Measurements from ENCODE around the gene RNF38.

RNF38 gene

GRCh38 chr9:36289836-36290435 is 110.1 kb downstream of the RNF38 start:
- no peak for DNase-seq

DNA sequence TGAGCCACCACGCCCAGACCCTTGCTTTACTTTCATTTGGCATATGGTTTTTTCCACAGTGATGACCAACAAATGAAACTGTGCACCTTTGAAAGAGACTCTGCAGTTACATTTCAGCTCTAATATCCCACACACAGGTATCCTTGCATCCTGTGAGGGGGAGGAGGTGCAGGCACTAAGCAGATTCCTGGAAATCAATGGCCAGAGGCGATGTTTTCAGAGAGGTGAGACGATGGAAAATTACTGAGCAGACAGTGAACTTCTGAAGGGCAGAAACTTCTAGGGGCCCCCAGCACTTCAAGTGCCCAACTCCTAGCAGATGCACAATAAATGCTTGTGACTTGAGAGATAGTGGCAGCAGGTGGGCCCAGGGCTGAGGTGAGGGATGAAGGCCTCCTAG is 112.0 kb downstream of the RNF38 start:
- no peak for DNase-seq

Data from NCI-H2227 treated with DMSO at 0.1 percent for 48 hours (cell line).